ENCODE results near the gene IGBP1. TPM values are rescaled to one million over a fixed set of nuclear protein-coding genes. Genes with fewer than 3 reads are reported as not detected.

IGBP1 gene
- total RNA-seq, 1 experiment from 2014 or later: 44.8 TPM

GRCh38 chrX:70128071-70128470 is 5.2 kb upstream of the IGBP1 start:
- Mint-ChIP-seq H3K27ac (ENCODE audit: unreplicated experiment) (no peak overlapping the region), H3K36me3 (ENCODE audit: insufficient read depth, unreplicated experiment) (peaks cover 4% of the 10 kb centered on the region), H3K4me1 (ENCODE audit: low read depth, unreplicated experiment) (peaks cover 23% of the 10 kb centered on the region), H3K4me3 (ENCODE audit: low read depth, unreplicated experiment) (no peak overlapping the region), H3K9me3 (ENCODE audit: low read depth, unreplicated experiment) (no peaks in the 10 kb centered on the region), H3K27me3 (ENCODE audit: unreplicated experiment) (no peaks in the 10 kb centered on the region)
- no TSS peak for BruUV-seq (replicated peaks)
- TF ChIP-seq CTCF (IDR thresholded peaks at IDR 0.05; ENCODE audit: unreplicated experiment): no peak
- intact Hi-C loops (cut with micrococcal nuclease; ENCODE audit: unreplicated experiment): no loop called here
- CTCF ChIA-PET: interaction anchor here (0.6 kb wide), 1 partner anchor 15 kb away, joined by 4 read pairs; no protein-coding TSS in a partner anchor
- no peak for DNase-seq

- CTCF ChIA-PET: no interaction called here
- Mint-ChIP-seq H3K4me1 (ENCODE audit: low read depth, unreplicated experiment) (peaks cover 29% of the 10 kb centered on the region), H3K27me3 (ENCODE audit: unreplicated experiment) (no peaks in the 10 kb centered on the region), H3K4me3 (ENCODE audit: low read depth, unreplicated experiment) (no peak overlapping the region), H3K9me3 (ENCODE audit: low read depth, unreplicated experiment) (no peaks in the 10 kb centered on the region), H3K36me3 (ENCODE audit: insufficient read depth, unreplicated experiment) (peaks cover 19% of the 10 kb centered on the region), H3K27ac (ENCODE audit: unreplicated experiment) (no peak overlapping the region)
- DNase-seq: no peak
- intact Hi-C loops (cut with micrococcal nuclease; ENCODE audit: unreplicated experiment): no loop called here
- TF ChIP-seq CTCF (IDR thresholded peaks at IDR 0.05; ENCODE audit: unreplicated experiment): no peak
- no TSS peak for BruUV-seq (replicated peaks)
These were observed 3.4 kb upstream of the IGBP1 start for GRCh38 chrX:70129816-70130215.

GRCh38 chrX:70132224-70132623 is 1.0 kb upstream of the IGBP1 start:
- peaks cover 39% of the 10 kb centered on the region for H3K4me1 Mint-ChIP-seq (ENCODE audit: low read depth, unreplicated experiment)
- H3K27me3 Mint-ChIP-seq (ENCODE audit: unreplicated experiment): no peaks in the 10 kb centered on the region
- CTCF ChIA-PET: interaction anchor here (1.7 to 1.9 kb wide), 2 partner anchors 35 to 36 kb away, joined by 4 to 11 read pairs; no protein-coding TSS in a partner anchor
- H3K9me3 Mint-ChIP-seq (ENCODE audit: low read depth, unreplicated experiment): no peaks in the 10 kb centered on the region
- no peak for DNase-seq
- TF ChIP-seq CTCF (IDR thresholded peaks at IDR 0.05; ENCODE audit: unreplicated experiment): no peak
- H3K4me3 Mint-ChIP-seq (ENCODE audit: low read depth, unreplicated experiment): no peak overlapping the region
- peaks cover 27% of the 10 kb centered on the region for H3K36me3 Mint-ChIP-seq (ENCODE audit: insufficient read depth, unreplicated experiment)
- BruUV-seq (replicated peaks): no TSS peak
- intact Hi-C loops (cut with micrococcal nuclease; ENCODE audit: unreplicated experiment): no loop called here
- H3K27ac Mint-ChIP-seq (ENCODE audit: unreplicated experiment): no peak overlapping the region

GRCh38 chrX:70132877-70133302 is 357 bp upstream of the IGBP1 start:
- intact Hi-C loops (cut with micrococcal nuclease; ENCODE audit: unreplicated experiment): no loop called here
- DNase-seq: no peak

More at GRCh38 chrX:70132877-70133302, 357 bp upstream of the IGBP1 start:
- no peaks in the 10 kb centered on the region for H3K9me3 Mint-ChIP-seq (ENCODE audit: low read depth, unreplicated experiment)
- H3K27ac Mint-ChIP-seq (ENCODE audit: unreplicated experiment): peak overlapping the region; percentile 81
- peaks cover 39% of the 10 kb centered on the region for H3K4me1 Mint-ChIP-seq (ENCODE audit: low read depth, unreplicated experiment)
- CTCF ChIA-PET: interaction anchor here (0.6 to 1.9 kb wide), 9 partner anchors 35 to 532 kb away, joined by 3 to 11 read pairs (median 3); partner anchors contain the start of gene EDA
- H3K36me3 Mint-ChIP-seq (ENCODE audit: insufficient read depth, unreplicated experiment): peaks cover 27% of the 10 kb centered on the region
- no peaks in the 10 kb centered on the region for H3K27me3 Mint-ChIP-seq (ENCODE audit: unreplicated experiment)
- peak overlapping the region; percentile 85 for H3K4me3 Mint-ChIP-seq (ENCODE audit: low read depth, unreplicated experiment)
- no TSS peak for BruUV-seq (replicated peaks)
- no peak for TF ChIP-seq CTCF (IDR thresholded peaks at IDR 0.05; ENCODE audit: unreplicated experiment)
